IMR-90 (cell line): Measurements from ENCODE around the gene ADCY9. TPM values are rescaled to one million over a fixed set of nuclear protein-coding genes. Genes with fewer than 3 reads are reported as not detected.

Source experiments
- ATAC-seq: fragments of 200-7000 bp; cut with Tn5 transposase; 2 replicates; pipeline ENCODE4 v1.9.1; 2020; ENCODE audit warnings: low read depth, mild to moderate bottlenecking, moderate library complexity
- BruUV-seq: library from RNA; stranded (reverse); fragments of 400-500 nt; replicated peaks from 2 replicates; lab custom pipeline; 2021; lab: Mats Ljungman, UMichigan
- CTCF ChIA-PET: fragments of 300-600 bp; formaldehyde crosslinking; extraction: SDS; loops from one replicate; lab custom pipeline; 2021; ENCODE audit warnings: antibody characterized with exemption; lab: Yijun Ruan, JAX
- POLR2A ChIA-PET: fragments of 300-600 bp; sonication (Branson Sonifier 250); formaldehyde crosslinking; loops from one replicate; lab custom pipeline; 2022; ENCODE audit warnings: antibody characterized with exemption; ENCODE audit not compliant: unreplicated experiment; lab: Charles Lee
- DNase-seq: peaks from one replicate; pipeline ENCODE4 v3.0.0; 2013
- H2AFZ ChIP-seq: replicated peaks from 2 replicates; pipeline ENCODE3; 2013; ENCODE audit warnings: low read length, mild to moderate bottlenecking; ENCODE audit not compliant: poor library complexity
- H2AK5ac ChIP-seq: 2 replicates; pipeline ENCODE4 v1.6.1; 2013; ENCODE audit warnings: low read depth, low read length, inconsistent platforms
- H2AK9ac ChIP-seq: replicated peaks from 2 replicates; pipeline ENCODE3; 2013; ENCODE audit warnings: mild to moderate bottlenecking, low read depth, low read length, moderate library complexity; ENCODE audit not compliant: poor library complexity
- H2BK120ac ChIP-seq: 2 replicates; pipeline ENCODE4 v1.6.1; 2013; ENCODE audit warnings: low read depth, low read length, inconsistent platforms
- H2BK15ac ChIP-seq: 3 replicates; pipeline ENCODE4 v1.6.1; 2013; ENCODE audit warnings: low read depth, low read length, inconsistent platforms
- H2BK20ac ChIP-seq: 2 replicates; pipeline ENCODE4 v1.6.1; 2013; ENCODE audit warnings: low read depth, mild to moderate bottlenecking, inconsistent platforms, low read length, moderate library complexity
- H2BK5ac ChIP-seq: 2 replicates; pipeline ENCODE4 v1.6.1; 2013; ENCODE audit warnings: mild to moderate bottlenecking, low read depth, low read length, inconsistent platforms; ENCODE audit not compliant: poor library complexity, severe bottlenecking
- H3K14ac ChIP-seq: replicated peaks from 2 replicates; pipeline ENCODE4 v1.6.1; 2013; ENCODE audit warnings: low read depth, low read length, inconsistent platforms
- H3K18ac ChIP-seq: 2 replicates; pipeline ENCODE4 v1.6.1; 2013; ENCODE audit warnings: low read depth, low read length, control low read depth
- H3K23ac ChIP-seq: 2 replicates; pipeline ENCODE4 v1.6.1; 2013; ENCODE audit warnings: low read depth, low read length, inconsistent platforms
- H3K27ac ChIP-seq: 2 replicates; pipeline ENCODE4 v1.5.1; 2013; ENCODE audit warnings: mild to moderate bottlenecking, control low read depth, low read length; ENCODE audit not compliant: insufficient read depth
- H3K27me3 ChIP-seq: 2 replicates; pipeline ENCODE4 v1.6.1; 2013; ENCODE audit warnings: low read length; ENCODE audit not compliant: control insufficient read depth, insufficient read depth
- H3K36me3 ChIP-seq: 2 replicates; pipeline ENCODE4 v1.6.1; 2013; ENCODE audit warnings: low read length, mixed read lengths; ENCODE audit not compliant: control insufficient read depth, insufficient read depth
- H3K4ac ChIP-seq: 2 replicates; pipeline ENCODE4 v1.6.1; 2013; ENCODE audit warnings: low read depth, low read length, inconsistent platforms
- H3K4me1 ChIP-seq: 2 replicates; pipeline ENCODE4 v1.6.1; 2013; ENCODE audit warnings: low read length, mixed read lengths; ENCODE audit not compliant: control insufficient read depth, insufficient read depth
- H3K4me2 ChIP-seq: 2 replicates; pipeline ENCODE4 v1.6.1; 2013; ENCODE audit warnings: low read depth, mild to moderate bottlenecking, control low read depth, low read length, moderate library complexity
- H3K4me3 ChIP-seq: 2 replicates; pipeline ENCODE4 v1.5.1; 2013; ENCODE audit warnings: low read depth, mild to moderate bottlenecking, control low read depth, low read length, moderate library complexity; ENCODE audit not compliant: insufficient read depth
- H3K56ac ChIP-seq: 2 replicates; pipeline ENCODE4 v1.6.1; 2013; ENCODE audit warnings: low read length, inconsistent platforms; ENCODE audit not compliant: insufficient read depth; ENCODE audit errors: extremely low read depth
- H3K79me1 ChIP-seq, 2 experiments: 2 replicates each; pipeline ENCODE4 v1.6.1; 2013; ENCODE audit warnings: low read length in 2 of 2, inconsistent platforms in 1 of 2, low read depth in 1 of 2
- H3K9ac ChIP-seq: 2 replicates; pipeline ENCODE4 v1.6.1; 2013; ENCODE audit warnings: low read depth, low read length, control low read depth
- H3K9me1 ChIP-seq: 2 replicates; pipeline ENCODE4 v1.6.1; 2013; ENCODE audit warnings: low read length, inconsistent platforms; ENCODE audit not compliant: insufficient read depth
- H3K9me3 ChIP-seq: 2 replicates; pipeline ENCODE4 v1.6.1; 2013; ENCODE audit warnings: low read length; ENCODE audit not compliant: control insufficient read depth, insufficient read depth
- H4K20me1 ChIP-seq: 2 replicates; pipeline ENCODE4 v1.6.1; 2013; ENCODE audit warnings: low read length, inconsistent platforms; ENCODE audit not compliant: insufficient read depth
- H4K5ac ChIP-seq: 2 replicates; pipeline ENCODE4 v1.6.1; 2013; ENCODE audit warnings: mild to moderate bottlenecking, low read depth, low read length, control low read depth
- H4K8ac ChIP-seq, 2 experiments: 2 replicates each; pipeline ENCODE4 v1.6.1; 2013; ENCODE audit warnings: low read depth in 2 of 2, low read length in 2 of 2, control low read depth in 1 of 2, inconsistent platforms in 1 of 2
- H4K91ac ChIP-seq: 2 replicates; pipeline ENCODE4 v1.6.1; 2013; ENCODE audit warnings: low read depth, low read length, inconsistent platforms; ENCODE audit not compliant: insufficient read depth
- BHLHE40 ChIP-seq: fragments of 150-350 bp; IDR thresholded peaks from 2 replicates; pipeline ENCODE4 v1.6.1; 2016; ENCODE audit warnings: mild to moderate bottlenecking, low read depth, low read length
- CEBPB ChIP-seq: IDR thresholded peaks from 2 replicates; pipeline ENCODE4 v1.6.1; 2012; ENCODE audit warnings: low read depth, low read length, improper control_type of control experiment
- CHD1 ChIP-seq: IDR thresholded peaks from 2 replicates; pipeline ENCODE4 v1.6.1; 2012; ENCODE audit warnings: low read depth, low read length, improper control_type of control experiment
- CTCF ChIP-seq: conservative IDR thresholded peaks from 2 replicates; pipeline ENCODE4 v1.5.1; 2012; ENCODE audit warnings: mild to moderate bottlenecking, low read depth, low read length, improper control_type of control experiment
- FOS ChIP-seq: fragments of 150-350 bp; IDR thresholded peaks from 2 replicates; pipeline ENCODE4 v1.6.1; 2016; ENCODE audit warnings: low read depth, low read length
- MAFK ChIP-seq: IDR thresholded peaks from 2 replicates; pipeline ENCODE4 v1.6.1; 2012; ENCODE audit warnings: low read depth, low read length, improper control_type of control experiment
- MAZ ChIP-seq: IDR thresholded peaks from 2 replicates; pipeline ENCODE4 v1.6.1; 2012; ENCODE audit warnings: low read depth, mild to moderate bottlenecking, low read length, improper control_type of control experiment, moderate library complexity, borderline replicate concordance
- MXI1 ChIP-seq: IDR thresholded peaks from 2 replicates; pipeline ENCODE4 v1.6.1; 2012; ENCODE audit warnings: low read depth, mild to moderate bottlenecking, low read length, moderate library complexity, borderline replicate concordance
- NFE2L2 ChIP-seq: fragments of 150-350 bp; IDR thresholded peaks from 2 replicates; pipeline ENCODE4 v1.6.1; 2016; ENCODE audit warnings: low read depth, mild to moderate bottlenecking, low read length
- POLR2A ChIP-seq: IDR thresholded peaks from 2 replicates; pipeline ENCODE4 v1.6.1; 2012; ENCODE audit warnings: mild to moderate bottlenecking, low read depth, low read length
- RAD21 ChIP-seq: IDR thresholded peaks from 2 replicates; pipeline ENCODE4 v1.6.1; 2012; ENCODE audit warnings: low read length, improper control_type of control experiment
- RFX5 ChIP-seq: IDR thresholded peaks from 2 replicates; pipeline ENCODE4 v1.8.0; 2012; ENCODE audit warnings: low read depth, mild to moderate bottlenecking, low read length, moderate library complexity
- SMC3 ChIP-seq: fragments of 150-350 bp; IDR thresholded peaks from 2 replicates; pipeline ENCODE4 v1.6.1; 2016; ENCODE audit warnings: low read depth, mild to moderate bottlenecking, antibody characterized with exemption, low read length, moderate library complexity
- USF2 ChIP-seq: fragments of 150-350 bp; IDR thresholded peaks from 2 replicates; pipeline ENCODE4 v1.6.1; 2017; ENCODE audit warnings: mild to moderate bottlenecking, antibody characterized with exemption, low read length, low read depth
- WGBS, 2 experiments: methylation state at CpG; one replicate each; pipeline versions ENCODE4 v1.1.5 to v1.1.7; 2013; ENCODE audit warnings: missing lambda C conversion rate in 2 of 2; ENCODE audit not compliant: insufficient read length in 1 of 2; ENCODE audit errors: extremely low coverage in 2 of 2; 5-methylcytosine and 5-hydroxymethylcytosine counted together
- dilution Hi-C: fragments of 300-500 bp; cut with HindIII; formaldehyde crosslinking; loops from one replicate; pipeline ENCODE4 v1.14.3; 2018; ENCODE audit warnings: low sequenced_read_pairs; ENCODE audit not compliant: unreplicated experiment
- in situ Hi-C: fragments of 300-500 bp; cut with MboI; formaldehyde crosslinking; loops from 3 replicates; pipeline ENCODE4 v1.14.3; 2019; ENCODE audit warnings: low sequenced_read_pairs, inconsistent platforms, mixed read lengths
- intact Hi-C: fragments of 100-400 bp; cut with micrococcal nuclease; formaldehyde crosslinking; loops from 2 replicates; pipeline ENCODE4 v1.10.0; 2022
- polyA plus RNA-seq, 3 experiments: library from polyadenylated mRNA; depleted of rRNA; stranded (reverse); fragments of >200 nt; gene quantifications; 2 replicates each; pipeline ENCODE4 v1.2.3, GENCODE V29; 2012; ENCODE audit warnings: low replicate concordance in 1 of 3
- total RNA-seq: library from RNA; depleted of rRNA; stranded (reverse); fragments of >200 nt; gene quantifications from 2 replicates; pipeline ENCODE4 v1.2.3, GENCODE V29; 2012
- TF ChIP-seq, protein P1 (sequence below): fragments of 150-350 bp; IDR thresholded peaks from 2 replicates; pipeline ENCODE4 v1.6.1; 2016; ENCODE audit warnings: low read depth, mild to moderate bottlenecking, low read length, moderate library complexity, borderline replicate concordance

ADCY9 gene
- total and polyA plus RNA-seq, 2 of the 4 experiments (the other 2 are of a cell fraction), result 5.4 to 12.5 TPM

- H3K27me3 ChIP-seq, result no peaks in the 10 kb centered on the region
- dilution Hi-C loops (no loop called here), intact Hi-C loops (loop anchor here (5.0 kb wide), 3 partner anchors 57 to 257 kb away; partner anchors contain the start of gene ADCY9)
Observed at GRCh38 chr16:3995001-3995400, 121.2 kb downstream of the ADCY9 start.

More at GRCh38 chr16:3995001-3995400, 121.2 kb downstream of the ADCY9 start:
- no peak for ATAC-seq
- no TSS peak for BruUV-seq
- H4K5ac ChIP-seq, result no peak overlapping the region
- H2AK5ac ChIP-seq, result no peak overlapping the region
- no peak overlapping the region for H3K14ac ChIP-seq
- H3K18ac ChIP-seq, result no peak overlapping the region
- in situ Hi-C loops, result no loop called here
- ChIA-PET POLR2A (no interaction called here), CTCF (no interaction called here)
- no peak overlapping the region for H3K4me2 ChIP-seq
- peaks cover 6% of the 10 kb centered on the region for H4K20me1 ChIP-seq
- H3K23ac ChIP-seq, result no peak overlapping the region
- no peak overlapping the region for H3K9ac ChIP-seq
- H3K4me1 ChIP-seq, result peaks cover 12% of the 10 kb centered on the region
- peaks cover 4 to 49% of the 10 kb centered on the region in 2 experiments; a peak in 3 of 4 replicates for H3K79me1 ChIP-seq
- H4K8ac ChIP-seq, result no peak overlapping the region
- H2BK15ac ChIP-seq, result no peak overlapping the region
- TF ChIP-seq USF2 (no peak), CEBPB (no peak), MXI1 (no peak), NFE2L2 (no peak), RAD21 (no peak), FOS (no peak), BHLHE40 (no peak), CHD1 (no peak), CTCF (no peak), POLR2A (no peak), RFX5 (no peak), MAZ (no peak), SMC3 (no peak), MAFK (no peak)
- TF ChIP-seq, protein P1, sequence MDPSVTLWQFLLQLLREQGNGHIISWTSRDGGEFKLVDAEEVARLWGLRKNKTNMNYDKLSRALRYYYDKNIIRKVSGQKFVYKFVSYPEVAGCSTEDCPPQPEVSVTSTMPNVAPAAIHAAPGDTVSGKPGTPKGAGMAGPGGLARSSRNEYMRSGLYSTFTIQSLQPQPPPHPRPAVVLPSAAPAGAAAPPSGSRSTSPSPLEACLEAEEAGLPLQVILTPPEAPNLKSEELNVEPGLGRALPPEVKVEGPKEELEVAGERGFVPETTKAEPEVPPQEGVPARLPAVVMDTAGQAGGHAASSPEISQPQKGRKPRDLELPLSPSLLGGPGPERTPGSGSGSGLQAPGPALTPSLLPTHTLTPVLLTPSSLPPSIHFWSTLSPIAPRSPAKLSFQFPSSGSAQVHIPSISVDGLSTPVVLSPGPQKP, result no peak
- WGBS, 2 experiments, result no CpG with 5 or more reads among the region's 2 CpGs
- H3K27ac ChIP-seq, result no peak overlapping the region
- H3K4ac ChIP-seq, result no peak overlapping the region
- no peak overlapping the region for H2BK120ac ChIP-seq
- H2BK5ac ChIP-seq, result no peak overlapping the region
- no peak for DNase-seq
- H3K4me3 ChIP-seq, result no peak overlapping the region
- no peak overlapping the region for H4K91ac ChIP-seq
- H2BK20ac ChIP-seq, result no peak overlapping the region
- no peaks in the 10 kb centered on the region for H3K9me3 ChIP-seq
- H3K36me3 ChIP-seq, result peaks cover 7% of the 10 kb centered on the region
- H3K56ac ChIP-seq, result no peak overlapping the region
- peaks cover 21% of the 10 kb centered on the region for H3K9me1 ChIP-seq
- H2AFZ ChIP-seq, result no peak overlapping the region
- H2AK9ac ChIP-seq, result no peak overlapping the region
